Fibroblast of lung (primary cell): ENCODE data around the gene PCGF5. TPM values are rescaled to one million over a fixed set of nuclear protein-coding genes. Genes with fewer than 3 reads are reported as not detected.

ENCODE experiments used
- DNase-seq, 2 donors: peaks; one replicate each; pipeline versions ENCODE4 v3.0.0 to v3.0.0-alpha.2; 2010; ENCODE audit warnings: low read depth in 2 of 2
- H2AFZ ChIP-seq: 2 replicates; pipeline ENCODE4 v1.5.1; 2012; ENCODE audit warnings: low read length, control low read depth, inconsistent platforms
- H3K27ac ChIP-seq: 2 replicates; pipeline ENCODE4 v1.5.1; 2011; ENCODE audit warnings: low read length, control low read depth; ENCODE audit not compliant: insufficient read depth
- H3K27me3 ChIP-seq: 2 replicates; pipeline ENCODE4 v1.5.1; 2011; ENCODE audit warnings: mild to moderate bottlenecking, low read length; ENCODE audit not compliant: control insufficient read depth, insufficient read depth
- H3K36me3 ChIP-seq: 2 replicates; pipeline ENCODE4 v1.5.1; 2011; ENCODE audit warnings: low read length; ENCODE audit not compliant: control insufficient read depth, insufficient read depth
- H3K4me1 ChIP-seq: 2 replicates; pipeline ENCODE4 v1.5.1; 2011; ENCODE audit warnings: low read length; ENCODE audit not compliant: control insufficient read depth, insufficient read depth; ENCODE audit errors: extremely low read depth
- H3K4me2 ChIP-seq: 2 replicates; pipeline ENCODE4 v1.5.1; 2011; ENCODE audit warnings: low read length, control low read depth; ENCODE audit not compliant: insufficient read depth; ENCODE audit errors: extremely low read depth
- H3K4me3 ChIP-seq, 4 experiments: fragments of 200-600 bp in 1 of 4; sonication (generic) in 1 of 4; replicated peaks in 1 of 4; 2 replicates each; pipeline ENCODE4 v1.5.1; 2011 to 2016; ENCODE audit warnings: low read length in 4 of 4, low read depth in 3 of 4, mild to moderate bottlenecking in 3 of 4, control low read depth in 2 of 4, inconsistent platforms in 1 of 4, mixed read lengths in 1 of 4; ENCODE audit not compliant: insufficient read depth in 1 of 4; ENCODE audit errors: control extremely low read depth in 1 of 4
- H3K79me2 ChIP-seq: 2 replicates; pipeline ENCODE4 v1.5.1; 2012; ENCODE audit warnings: mild to moderate bottlenecking, low read length, inconsistent platforms; ENCODE audit not compliant: control insufficient read depth, insufficient read depth
- H3K9ac ChIP-seq: 2 replicates; pipeline ENCODE4 v1.5.1; 2011; ENCODE audit warnings: mild to moderate bottlenecking, low read length, control low read depth; ENCODE audit not compliant: insufficient read depth
- H3K9me3 ChIP-seq: 2 replicates; pipeline ENCODE4 v1.5.1; 2012; ENCODE audit warnings: low read depth, low read length; ENCODE audit not compliant: control insufficient read depth, insufficient read depth
- H4K20me1 ChIP-seq: 2 replicates; pipeline ENCODE4 v1.5.1; 2011; ENCODE audit warnings: low read length; ENCODE audit not compliant: control insufficient read depth, insufficient read depth; ENCODE audit errors: extremely low read depth
- EZH2 ChIP-seq: IDR thresholded peaks from 2 replicates; pipeline ENCODE4 v1.5.1; 2012; ENCODE audit warnings: low read length, control low read depth, mild to moderate bottlenecking; ENCODE audit errors: missing control alignments
- polyA plus RNA-seq, 2 donors: library from polyadenylated mRNA; depleted of rRNA in 1 of 2; stranded (reverse) in 1 of 2; unstranded in 1 of 2; fragments of >200 nt; gene quantifications; 2 replicates each; pipeline ENCODE4 v1.2.1, GENCODE V29; 2011 to 2012; ENCODE audit warnings: missing spikeins in 1 of 2
- total RNA-seq: library from RNA; depleted of rRNA; stranded (reverse); fragments of >200 nt; gene quantifications from 2 replicates; pipeline ENCODE4 v1.2.1, GENCODE V29; 2014
- TF ChIP-seq, protein P1 (sequence below), 2 donors: IDR thresholded peaks in 1 of 2; conservative IDR thresholded peaks in 1 of 2; 1 replicate in 1 of 2; 2 replicates in 1 of 2; pipeline ENCODE4 v1.5.1; 2011 to 2012; ENCODE audit warnings: low read length in 2 of 2, control low read depth in 1 of 2, inconsistent platforms in 1 of 2, low read depth in 1 of 2, mild to moderate bottlenecking in 1 of 2

Gene PCGF5
- total and polyA plus RNA-seq, 2 donors (not counting 1 experiment from before 2014, with no cell fraction given) = 31.3 to 31.5 TPM

DNA sequence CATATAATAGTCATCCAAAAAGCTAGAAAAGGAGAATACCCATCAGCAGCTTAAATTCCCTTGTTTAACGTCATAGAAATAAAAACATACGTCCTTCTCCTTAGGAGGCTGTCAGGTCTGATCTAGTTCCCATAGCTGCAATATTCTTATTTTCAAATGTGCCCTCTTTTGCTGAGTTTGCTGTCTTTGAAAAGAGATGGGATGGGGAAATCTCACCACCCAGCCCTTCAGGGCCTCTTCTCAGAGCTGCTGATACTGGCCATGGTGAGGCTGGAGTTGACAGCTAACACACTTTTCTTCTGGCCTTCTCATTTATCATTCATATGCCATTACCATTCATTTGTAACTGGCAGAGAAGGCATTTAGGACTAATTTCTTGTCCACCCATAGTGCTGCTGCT is 5.1 kb upstream of the PCGF5 start:
- H3K9ac ChIP-seq = no peak overlapping the region
- no peaks in the 10 kb centered on the region for H3K79me2 ChIP-seq
- no peaks in the 10 kb centered on the region for H3K36me3 ChIP-seq
- H2AFZ ChIP-seq = no peak overlapping the region
- no peak overlapping the region for H3K4me3 ChIP-seq
- no peak overlapping the region for H3K4me2 ChIP-seq
- H3K27ac ChIP-seq = no peak overlapping the region
- TF ChIP-seq, protein P1, sequence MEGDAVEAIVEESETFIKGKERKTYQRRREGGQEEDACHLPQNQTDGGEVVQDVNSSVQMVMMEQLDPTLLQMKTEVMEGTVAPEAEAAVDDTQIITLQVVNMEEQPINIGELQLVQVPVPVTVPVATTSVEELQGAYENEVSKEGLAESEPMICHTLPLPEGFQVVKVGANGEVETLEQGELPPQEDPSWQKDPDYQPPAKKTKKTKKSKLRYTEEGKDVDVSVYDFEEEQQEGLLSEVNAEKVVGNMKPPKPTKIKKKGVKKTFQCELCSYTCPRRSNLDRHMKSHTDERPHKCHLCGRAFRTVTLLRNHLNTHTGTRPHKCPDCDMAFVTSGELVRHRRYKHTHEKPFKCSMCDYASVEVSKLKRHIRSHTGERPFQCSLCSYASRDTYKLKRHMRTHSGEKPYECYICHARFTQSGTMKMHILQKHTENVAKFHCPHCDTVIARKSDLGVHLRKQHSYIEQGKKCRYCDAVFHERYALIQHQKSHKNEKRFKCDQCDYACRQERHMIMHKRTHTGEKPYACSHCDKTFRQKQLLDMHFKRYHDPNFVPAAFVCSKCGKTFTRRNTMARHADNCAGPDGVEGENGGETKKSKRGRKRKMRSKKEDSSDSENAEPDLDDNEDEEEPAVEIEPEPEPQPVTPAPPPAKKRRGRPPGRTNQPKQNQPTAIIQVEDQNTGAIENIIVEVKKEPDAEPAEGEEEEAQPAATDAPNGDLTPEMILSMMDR (conservative IDR thresholded peaks at IDR 0.05 in 1 of 2, IDR thresholded peaks at IDR 0.05 in 1 of 2; ENCODE audit: low read depth in 1 of 2, low read length in 2 of 2) = no peak
- TF ChIP-seq EZH2 = no peak
- DNase-seq = no peak
- no peaks in the 10 kb centered on the region for H4K20me1 ChIP-seq
- H3K27me3 ChIP-seq = no peaks in the 10 kb centered on the region
- H3K9me3 ChIP-seq = no peaks in the 10 kb centered on the region
- H3K4me1 ChIP-seq = no peaks in the 10 kb centered on the region

DNA sequence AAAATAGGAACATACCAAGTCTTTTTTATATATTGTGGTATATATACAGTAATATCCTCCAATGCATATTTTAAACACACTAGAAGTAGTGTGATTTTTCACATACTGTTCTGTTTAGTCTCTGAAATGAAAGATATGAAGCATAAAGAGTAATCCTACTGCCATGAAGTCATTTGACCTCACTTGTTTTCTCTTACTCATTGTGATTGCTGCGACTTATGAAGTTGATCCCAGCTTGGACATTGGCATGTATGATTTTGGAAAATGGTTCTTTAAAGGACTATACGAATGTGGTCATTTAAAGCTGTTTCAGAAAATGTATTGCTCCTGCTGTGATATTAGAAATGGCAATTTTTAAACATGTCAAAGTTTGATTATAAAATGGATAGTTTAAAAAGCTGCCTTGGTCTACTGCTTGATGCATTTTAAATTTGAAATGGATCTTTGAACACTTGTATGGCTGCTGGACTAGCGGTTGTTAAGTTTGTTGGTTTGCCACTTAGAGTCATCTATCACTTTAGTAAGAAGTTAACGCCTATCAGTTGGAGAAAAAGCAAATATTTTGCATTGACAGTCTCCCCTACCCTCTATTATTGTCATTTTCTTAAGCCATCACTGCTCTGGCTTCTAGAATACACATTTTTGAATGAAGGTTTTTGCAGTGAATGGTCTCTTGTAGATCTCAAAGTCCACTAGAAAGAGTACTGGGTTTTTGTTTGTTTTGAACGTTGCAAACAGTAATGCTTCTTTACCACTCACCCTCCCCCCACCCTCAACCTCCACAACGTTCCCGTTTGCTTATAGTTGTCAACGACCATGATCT is 881 bp upstream of the PCGF5 start:
- Histone ChIP-seq H3K79me2 (peaks cover 7% of the 10 kb centered on the region), H3K36me3 (no peaks in the 10 kb centered on the region), H4K20me1 (no peaks in the 10 kb centered on the region), H3K4me1 (no peaks in the 10 kb centered on the region), H3K9ac (no peak overlapping the region), H3K27ac (no peak overlapping the region), H3K4me3 (peak overlapping the region; percentile 37 to 62 (median 54)), H3K27me3 (no peaks in the 10 kb centered on the region), H2AFZ (peak overlapping the region; percentile 83), H3K4me2 (peak overlapping the region; percentile 84), H3K9me3 (no peaks in the 10 kb centered on the region)
- no peak for DNase-seq
- no peak for TF ChIP-seq EZH2
- TF ChIP-seq, protein P1 (conservative IDR thresholded peaks at IDR 0.05 in 1 of 2, IDR thresholded peaks at IDR 0.05 in 1 of 2; ENCODE audit: low read depth in 1 of 2, low read length in 2 of 2) = no peak

DNA sequence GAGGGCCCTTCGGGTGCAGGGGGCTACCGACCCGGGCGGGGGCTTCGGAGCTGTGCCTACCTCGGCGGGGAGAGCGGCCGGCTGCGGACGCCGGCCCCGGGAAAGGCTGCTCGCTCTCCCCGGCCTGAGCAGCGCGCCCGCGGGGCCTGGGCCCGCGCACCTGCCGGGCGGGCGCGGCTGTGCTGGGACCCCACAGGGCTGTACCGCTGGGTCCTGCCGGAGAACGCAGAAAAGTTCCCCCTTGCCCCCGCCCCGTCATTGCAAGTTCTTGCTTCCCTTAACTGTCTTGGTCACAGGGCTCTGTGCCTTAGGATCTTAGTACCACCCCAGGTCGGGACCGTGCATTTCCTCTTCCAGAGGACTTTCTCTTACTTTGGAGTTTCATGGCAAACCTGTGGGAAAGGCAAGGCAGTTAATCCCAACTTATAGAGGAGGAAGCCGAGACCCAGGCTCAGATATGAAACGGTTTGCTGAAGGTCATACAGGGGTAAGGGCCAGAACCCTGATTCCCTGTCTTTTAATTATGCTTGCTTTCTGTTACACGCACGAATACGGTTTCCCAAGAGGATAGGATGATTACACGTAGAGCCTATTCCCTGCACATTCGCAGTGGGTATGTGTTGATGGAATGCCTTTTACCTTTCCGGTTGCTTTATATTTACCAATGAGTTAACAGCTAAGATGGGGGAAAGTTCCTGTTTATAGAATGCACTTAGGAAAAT is 652 bp downstream of the PCGF5 start:
- TF ChIP-seq, protein P1 (conservative IDR thresholded peaks at IDR 0.05 in 1 of 2, IDR thresholded peaks at IDR 0.05 in 1 of 2; ENCODE audit: low read depth in 1 of 2, low read length in 2 of 2) = no peak
- TF ChIP-seq EZH2 = no peak
- Histone ChIP-seq H3K4me1 (no peaks in the 10 kb centered on the region), H3K27ac (peak overlapping the region; percentile 59), H3K36me3 (no peaks in the 10 kb centered on the region), H3K9me3 (no peaks in the 10 kb centered on the region), H3K9ac (peak overlapping the region; percentile 75), H2AFZ (peak overlapping the region; percentile 18), H3K4me3 (peak overlapping the region; percentile 63 to 90 (median 79)), H3K79me2 (peaks cover 7% of the 10 kb centered on the region), H3K27me3 (no peaks in the 10 kb centered on the region), H3K4me2 (peak overlapping the region; percentile 71), H4K20me1 (no peaks in the 10 kb centered on the region)
- peak; percentile 9 to 39 for DNase-seq
